GM12878 (cell line): ENCODE data around the gene MAGI2. TPM values are rescaled to one million over a fixed set of nuclear protein-coding genes. Genes with fewer than 3 reads are reported as not detected.

Source experiments
- CHD4 ChIP-seq: fragments of 200-600 bp; sonication (generic); IDR thresholded peaks from 2 replicates; pipeline ENCODE4 v1.6.1; 2016; ENCODE audit warnings: mild to moderate bottlenecking
- NFXL1 ChIP-seq: fragments of 450-650 bp; IDR thresholded peaks from 2 replicates; pipeline ENCODE4 v1.6.1; 2017; ENCODE audit warnings: antibody characterized with exemption, mild to moderate bottlenecking, borderline replicate concordance
- NR2C1 ChIP-seq: fragments of 450-650 bp; IDR thresholded peaks from 2 replicates; pipeline ENCODE4 v1.6.1; 2017; ENCODE audit warnings: antibody characterized with exemption, mild to moderate bottlenecking, moderate library complexity
- RFX5 ChIP-seq: IDR thresholded peaks from 2 replicates; pipeline ENCODE4 v1.6.1; 2011; ENCODE audit warnings: low read depth, low read length, improper control_type of control experiment
- SREBF2 ChIP-seq: IDR thresholded peaks from 2 replicates; pipeline ENCODE4 v1.6.1; 2012; ENCODE audit warnings: mild to moderate bottlenecking, low read length
- SUPT20H ChIP-seq: IDR thresholded peaks from 2 replicates; pipeline ENCODE4 v1.6.1; 2011; ENCODE audit warnings: low read depth, mild to moderate bottlenecking, low read length, moderate library complexity, borderline replicate concordance; ENCODE audit not compliant: control insufficient read depth
- polyA plus RNA-seq, 11 experiments: library from polyadenylated mRNA; depleted of rRNA in 4 of 11; unstranded in 6 of 11; stranded (reverse) in 5 of 11; fragments of >200 nt; fragmentation: Nextera tagmentation in 4 of 11; fragmentation: Illumina TruSeq in 1 of 11; extraction: Ambion mirVana in 4 of 11; extraction: Trizol in 1 of 11; gene quantifications; 1 replicate in 1 of 11; 2 replicates in 10 of 11; pipeline versions ENCODE4 v1.2.1 to v1.2.3, GENCODE V29; 2011 to 2016; ENCODE audit warnings: inconsistent platforms in 2 of 11, missing spikeins in 2 of 11, low read depth in 1 of 11
- total RNA-seq, 4 experiments: library from RNA; depleted of rRNA in 3 of 4; stranded (reverse); fragments of >200 nt in 3 of 4; fragmentation: Illumina TruSeq in 1 of 4; extraction: Trizol in 1 of 4; gene quantifications; 2 replicates each; pipeline versions ENCODE4 v1.2.1 to v1.2.3, GENCODE V29; 2013 to 2021
- TF ChIP-seq, protein P1 (sequence below): IDR thresholded peaks from 2 replicates; pipeline ENCODE4 v1.6.1; 2011; ENCODE audit warnings: borderline replicate concordance, low read depth, mild to moderate bottlenecking, moderate library complexity, low read length; ENCODE audit not compliant: insufficient read depth, poor library complexity, severe bottlenecking
- TF ChIP-seq, protein P2 (sequence below): fragments of 450-650 bp; IDR thresholded peaks from 2 replicates; pipeline ENCODE4 v1.6.1; 2017; ENCODE audit warnings: borderline replicate concordance

Gene MAGI2
- total and polyA plus RNA-seq, 10 of the 15 experiments (the other 5 are each of a cell fraction or from before 2014, with no cell fraction given) = 0.01 to 0.31 (median 0.05) TPM; not detected in 2

DNA sequence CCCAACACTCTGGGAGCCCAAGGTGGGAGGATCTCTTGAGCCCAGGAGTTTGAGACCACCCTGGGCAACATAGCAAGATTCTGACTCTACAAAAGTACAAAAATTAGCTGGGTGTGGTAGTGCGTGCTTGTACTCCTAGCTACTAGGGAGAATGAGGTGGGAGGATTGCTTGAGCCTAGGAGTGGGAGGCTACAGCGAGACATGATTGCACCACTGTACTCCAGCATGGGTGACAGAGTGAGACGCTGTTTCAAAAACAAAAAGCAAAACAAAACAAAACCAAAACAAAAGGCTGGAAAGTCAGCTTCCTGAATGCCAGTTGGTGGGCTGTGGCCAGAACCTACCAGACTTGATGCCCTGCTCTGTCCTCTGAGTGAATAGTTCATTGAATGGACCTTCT lies 1412.0 kb downstream of the MAGI2 start (continued):
- TF ChIP-seq CHD4 (no peak), SREBF2 (no peak), RFX5 (no peak), NFXL1 (no peak), SUPT20H (no peak), NR2C1 (no peak)
- TF ChIP-seq, protein P1, sequence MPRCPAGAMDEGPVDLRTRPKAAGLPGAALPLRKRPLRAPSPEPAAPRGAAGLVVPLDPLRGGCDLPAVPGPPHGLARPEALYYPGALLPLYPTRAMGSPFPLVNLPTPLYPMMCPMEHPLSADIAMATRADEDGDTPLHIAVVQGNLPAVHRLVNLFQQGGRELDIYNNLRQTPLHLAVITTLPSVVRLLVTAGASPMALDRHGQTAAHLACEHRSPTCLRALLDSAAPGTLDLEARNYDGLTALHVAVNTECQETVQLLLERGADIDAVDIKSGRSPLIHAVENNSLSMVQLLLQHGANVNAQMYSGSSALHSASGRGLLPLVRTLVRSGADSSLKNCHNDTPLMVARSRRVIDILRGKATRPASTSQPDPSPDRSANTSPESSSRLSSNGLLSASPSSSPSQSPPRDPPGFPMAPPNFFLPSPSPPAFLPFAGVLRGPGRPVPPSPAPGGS = no peak
- TF ChIP-seq, protein P2, sequence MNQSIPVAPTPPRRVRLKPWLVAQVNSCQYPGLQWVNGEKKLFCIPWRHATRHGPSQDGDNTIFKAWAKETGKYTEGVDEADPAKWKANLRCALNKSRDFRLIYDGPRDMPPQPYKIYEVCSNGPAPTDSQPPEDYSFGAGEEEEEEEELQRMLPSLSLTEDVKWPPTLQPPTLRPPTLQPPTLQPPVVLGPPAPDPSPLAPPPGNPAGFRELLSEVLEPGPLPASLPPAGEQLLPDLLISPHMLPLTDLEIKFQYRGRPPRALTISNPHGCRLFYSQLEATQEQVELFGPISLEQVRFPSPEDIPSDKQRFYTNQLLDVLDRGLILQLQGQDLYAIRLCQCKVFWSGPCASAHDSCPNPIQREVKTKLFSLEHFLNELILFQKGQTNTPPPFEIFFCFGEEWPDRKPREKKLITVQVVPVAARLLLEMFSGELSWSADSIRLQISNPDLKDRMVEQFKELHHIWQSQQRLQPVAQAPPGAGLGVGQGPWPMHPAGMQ = no peak
